ENCODE results near the gene FMNL2.

FMNL2 gene

GRCh38 chr2:152354069-152354755, 19.2 kb downstream of the FMNL2 start:
- DNase-seq = no peak
- TF ChIP-seq CTCF (IDR thresholded peaks at IDR 0.05) = no peak
- Histone ChIP-seq H3K27ac (peak overlapping the region; percentile 45 to 62), H3K27me3 (no peaks in the 10 kb centered on the region), H3K4me3 (no peak overlapping the region), H3K4me1 (peaks cover 0 to 24% (median 16%) of the 10 kb centered on the region in 4 donors), H3K36me3 (no peaks in the 10 kb centered on the region), H3K9me3 (no peaks in the 10 kb centered on the region)
- intact Hi-C loops (cut with DNase I; ENCODE audit: low total_unique reads) = no loop called here

- TF ChIP-seq CTCF (IDR thresholded peaks at IDR 0.05) = no peak
- no peak overlapping the region for H3K4me3 ChIP-seq
- no peaks in the 10 kb centered on the region for H3K9me3 ChIP-seq
- peak overlapping the region; percentile 45 to 62 for H3K27ac ChIP-seq
- no peaks in the 10 kb centered on the region for H3K36me3 ChIP-seq
- no peaks in the 10 kb centered on the region for H3K27me3 ChIP-seq
- DNase-seq = no peak
- H3K4me1 ChIP-seq = peaks cover 0 to 24% (median 16%) of the 10 kb centered on the region in 4 donors
- intact Hi-C loops (cut with DNase I; ENCODE audit: low total_unique reads) = no loop called here
Measured at GRCh38 chr2:152354909-152355308, 19.9 kb downstream of the FMNL2 start.

GRCh38 chr2:152355409-152355831, 20.4 kb downstream of the FMNL2 start:
- no peak for DNase-seq
- Histone ChIP-seq H3K4me1 (peaks cover 0 to 27% (median 16%) of the 10 kb centered on the region in 4 donors), H3K27me3 (no peaks in the 10 kb centered on the region), H3K36me3 (no peaks in the 10 kb centered on the region), H3K27ac (peak overlapping the region; percentile 45 to 62), H3K9me3 (no peaks in the 10 kb centered on the region), H3K4me3 (no peak overlapping the region)
- TF ChIP-seq CTCF (IDR thresholded peaks at IDR 0.05) = no peak
- intact Hi-C loops (cut with DNase I; ENCODE audit: low total_unique reads) = no loop called here

GRCh38 chr2:152359573-152360363, 24.8 kb downstream of the FMNL2 start:
- Histone ChIP-seq H3K4me3 (no peak overlapping the region), H3K27ac (no peak overlapping the region), H3K4me1 (peaks cover 0 to 13% (median 8%) of the 10 kb centered on the region in 4 donors), H3K9me3 (no peaks in the 10 kb centered on the region), H3K36me3 (no peaks in the 10 kb centered on the region), H3K27me3 (no peaks in the 10 kb centered on the region)
- no peak for DNase-seq
- no peak for TF ChIP-seq CTCF (IDR thresholded peaks at IDR 0.05)
- intact Hi-C loops (cut with DNase I; ENCODE audit: low total_unique reads) = no loop called here

GRCh38 chr2:152363936-152364335, 29.0 kb downstream of the FMNL2 start:
- Histone ChIP-seq H3K36me3 (no peaks in the 10 kb centered on the region), H3K27me3 (no peaks in the 10 kb centered on the region), H3K4me1 (peaks cover 0 to 14% (median under 1%) of the 10 kb centered on the region in 4 donors), H3K27ac (no peak overlapping the region), H3K4me3 (no peak overlapping the region), H3K9me3 (no peaks in the 10 kb centered on the region)
- no peak for DNase-seq
- no peak for TF ChIP-seq CTCF (IDR thresholded peaks at IDR 0.05)
- intact Hi-C loops (cut with DNase I; ENCODE audit: low total_unique reads) = no loop called here
